Vagina (tissue), 2 donors: ENCODE measurements around the gene CDHR3.

Source experiments
- CTCF ChIP-seq, 3 experiments: fragments of 450-650 bp in 2 of 3; fragments of 200-600 bp in 1 of 3; sonication (generic) in 1 of 3; IDR thresholded peaks; one replicate each; pipeline ENCODE4 v1.5.1; 2017 to 2019; ENCODE audit warnings: antibody characterized with exemption in 3 of 3, mild to moderate bottlenecking in 2 of 3, moderate library complexity in 2 of 3
- POLR2A ChIP-seq, 2 donors: fragments of 450-650 bp; IDR thresholded peaks; one replicate each; pipeline ENCODE4 v1.6.1; 2017; ENCODE audit warnings: antibody characterized with exemption in 2 of 2, mild to moderate bottlenecking in 2 of 2, moderate library complexity in 2 of 2
- POLR2AphosphoS5 ChIP-seq, 2 donors: sonication (generic); formaldehyde crosslinking; IDR thresholded peaks; one replicate each; pipeline ENCODE4 v1.9.0; 2017; ENCODE audit warnings: antibody characterized with exemption in 2 of 2, mild to moderate bottlenecking in 2 of 2, low read depth in 1 of 2; ENCODE audit not compliant: insufficient read depth in 1 of 2

GRCh38 chr7:106067678-106068077 lies 104.6 kb downstream of the CDHR3 start:
- no peak for TF ChIP-seq POLR2A (IDR thresholded peaks at IDR 0.05)
- TF ChIP-seq POLR2AphosphoS5 (IDR thresholded peaks at IDR 0.05; ENCODE audit: insufficient read depth in 1 of 2, low read depth in 1 of 2) = no peak
- TF ChIP-seq CTCF (IDR thresholded peaks at IDR 0.05) = no peak
